ENCODE data around the gene STK39. TPM values are rescaled to one million over a fixed set of nuclear protein-coding genes. Genes with fewer than 3 reads are reported as not detected.

STK39 gene
- total RNA-seq, 2 experiments from 2014 or later: 26.5 to 27.7 TPM

GRCh38 chr2:167990062-167990461 lies 257.3 kb downstream of the STK39 start:
- CTCF ChIA-PET: interaction anchor here (1.4 kb wide), 1 partner anchor 28 kb away, joined by 3 read pairs; no protein-coding TSS in a partner anchor
- POLR2A ChIA-PET: no interaction called here

GRCh38 chr2:167988296-167988695 lies 259.1 kb downstream of the STK39 start:
- ChIA-PET CTCF (no interaction called here), POLR2A (no interaction called here)

DNA sequence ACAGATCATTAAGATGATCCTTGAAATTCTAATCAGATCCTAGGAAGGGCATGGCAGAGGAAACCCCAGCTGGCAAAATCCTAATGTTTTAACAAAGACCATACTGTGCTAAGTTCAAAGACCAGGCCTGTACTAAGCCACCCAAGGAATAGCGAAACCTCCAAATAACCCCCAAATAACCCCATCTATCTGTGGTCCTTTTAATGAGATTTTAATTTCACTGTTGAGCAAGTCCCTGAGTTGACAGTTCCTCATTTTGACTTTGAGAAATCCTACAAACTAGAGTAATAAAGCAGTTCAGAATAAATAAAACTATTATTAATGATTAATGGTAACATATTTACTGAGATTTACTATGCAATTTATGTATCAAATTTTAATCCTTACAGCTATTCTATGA lies 259.8 kb downstream of the STK39 start:
- POLR2A ChIA-PET: no interaction called here
- CTCF ChIA-PET: no interaction called here

GRCh38 chr2:167987026-167987425 lies 260.4 kb downstream of the STK39 start:
- CTCF ChIA-PET: no interaction called here
- POLR2A ChIA-PET: no interaction called here

DNA sequence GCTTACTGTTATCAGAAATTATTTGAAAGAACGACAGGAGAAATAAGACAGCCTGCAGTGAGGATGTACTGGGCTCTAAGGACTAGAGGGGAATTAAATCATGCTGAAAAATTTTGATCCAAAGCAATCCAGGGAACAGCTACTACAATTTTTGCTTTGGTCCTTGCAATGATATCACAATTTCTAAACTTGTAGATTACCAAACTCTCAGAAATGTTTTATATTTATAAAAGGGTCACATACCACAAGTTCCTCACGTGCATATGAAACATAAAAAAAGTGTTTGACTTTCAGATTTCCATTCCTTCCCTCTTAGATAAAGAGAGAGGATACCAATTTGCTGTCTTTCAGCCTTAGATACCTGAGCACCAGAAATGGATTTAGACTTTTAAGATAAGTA lies 261.2 kb downstream of the STK39 start:
- ChIA-PET POLR2A (no interaction called here), CTCF (no interaction called here)

- ChIA-PET CTCF (no interaction called here), POLR2A (no interaction called here)
These were observed 265.4 kb downstream of the STK39 start for GRCh38 chr2:167981945-167982344.

DNA sequence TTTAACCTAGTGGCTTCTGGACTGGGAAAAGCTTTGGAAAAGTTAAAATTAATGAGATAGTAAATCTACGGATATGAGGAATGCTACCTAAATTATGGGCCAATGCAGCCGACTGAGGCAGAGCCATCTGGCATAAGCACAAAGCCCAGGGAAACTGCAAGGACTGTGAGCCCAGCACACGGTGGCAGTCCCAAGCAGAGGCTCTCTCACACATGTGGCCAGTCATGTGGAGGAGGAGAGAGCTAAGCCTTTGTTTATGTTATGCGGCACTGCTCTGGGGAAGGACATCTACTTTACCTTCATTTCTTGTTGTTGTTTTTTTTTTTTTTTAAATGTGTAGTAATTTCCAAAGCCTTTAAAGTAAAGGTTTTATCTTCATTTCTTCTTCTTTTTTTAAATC lies 267.0 kb downstream of the STK39 start:
- ChIA-PET CTCF (no interaction called here), POLR2A (no interaction called here)

DNA sequence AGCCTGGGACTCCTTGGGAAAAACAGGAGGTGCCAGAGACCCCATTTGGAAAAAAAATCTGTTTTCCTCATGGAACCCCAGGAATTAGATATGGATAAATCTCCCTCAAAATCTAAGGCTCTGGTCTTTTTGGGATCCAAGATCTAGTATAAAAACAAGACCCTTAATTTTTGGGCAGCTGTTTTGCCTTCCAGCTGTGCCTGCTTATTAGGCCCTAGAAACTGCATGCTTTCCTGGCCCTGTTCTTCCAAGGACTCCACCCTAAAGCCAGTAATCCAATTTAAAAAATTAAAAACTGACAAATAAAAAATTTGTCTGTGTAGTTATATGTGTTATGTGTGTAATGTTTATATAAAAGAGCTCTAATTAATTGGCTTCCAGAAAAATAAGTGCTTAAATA lies 274.6 kb downstream of the STK39 start:
- POLR2A ChIA-PET: no interaction called here
- CTCF ChIA-PET: no interaction called here

DNA sequence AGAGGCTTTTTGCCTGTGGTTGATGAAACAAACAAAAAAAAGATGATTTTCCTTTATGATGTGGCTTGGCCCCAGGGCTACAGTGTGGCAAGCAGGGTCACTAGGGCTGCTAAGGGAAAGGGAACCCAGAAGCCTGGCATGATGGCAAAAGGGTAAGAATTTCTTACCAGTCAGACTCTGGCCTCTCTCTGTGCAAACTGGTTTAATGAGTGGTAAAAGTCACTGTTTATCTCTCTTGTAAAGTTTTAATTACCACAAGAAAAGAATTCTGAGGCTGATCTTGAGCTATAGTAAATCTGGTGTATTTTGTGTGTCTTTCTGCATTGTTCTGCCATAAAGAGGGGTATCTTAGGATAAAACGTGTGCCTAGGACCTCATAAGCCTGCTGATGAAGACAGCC lies 275.4 kb downstream of the STK39 start:
- POLR2A ChIA-PET: no interaction called here
- CTCF ChIA-PET: no interaction called here

- POLR2A ChIA-PET: no interaction called here
- CTCF ChIA-PET: interaction anchor here (0.6 kb wide), 1 partner anchor 813 kb away, joined by 3 read pairs; no protein-coding TSS in a partner anchor
These were observed 280.2 kb downstream of the STK39 start for GRCh38 chr2:167966937-167967913.

DNA sequence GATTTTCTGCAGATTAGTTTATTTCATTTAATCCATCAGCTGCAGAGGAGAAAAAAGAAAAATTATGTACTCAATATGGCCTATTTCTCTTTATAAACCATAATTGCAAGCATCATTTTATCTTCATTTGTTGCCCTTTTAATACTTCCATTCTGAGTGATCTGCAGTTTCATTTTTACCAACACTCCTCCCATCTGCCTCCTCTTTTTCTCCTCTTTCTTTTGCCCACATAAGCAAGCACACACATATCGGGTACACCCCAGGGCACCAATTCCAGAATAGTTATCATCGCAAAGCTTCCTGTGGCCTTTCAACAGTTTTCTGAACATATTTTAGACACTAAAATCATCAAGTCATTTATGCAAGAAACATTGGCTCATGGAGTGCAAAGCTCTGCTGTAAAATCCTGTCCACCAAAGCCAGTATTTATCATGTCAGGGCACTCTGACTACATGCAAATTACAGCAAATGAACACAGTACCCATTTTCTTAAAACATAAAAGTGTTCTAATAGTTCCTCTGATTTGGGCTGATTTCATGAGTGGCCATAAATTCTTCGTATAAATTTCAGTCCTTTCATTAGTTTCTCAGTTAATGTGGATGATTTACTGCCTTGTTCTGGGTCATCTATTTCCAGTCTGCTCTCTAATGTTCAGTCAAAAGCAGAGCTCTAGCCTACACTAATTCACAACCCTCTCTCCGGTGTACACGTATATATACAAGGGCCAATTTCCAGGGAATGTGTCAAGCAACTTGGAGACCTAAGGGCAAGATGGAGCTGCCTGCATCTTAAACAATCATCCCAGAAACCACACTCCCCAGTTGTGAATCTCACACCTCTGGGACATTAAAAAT lies 281.3 kb downstream of the STK39 start:
- ChIA-PET CTCF (no interaction called here), POLR2A (no interaction called here)

DNA sequence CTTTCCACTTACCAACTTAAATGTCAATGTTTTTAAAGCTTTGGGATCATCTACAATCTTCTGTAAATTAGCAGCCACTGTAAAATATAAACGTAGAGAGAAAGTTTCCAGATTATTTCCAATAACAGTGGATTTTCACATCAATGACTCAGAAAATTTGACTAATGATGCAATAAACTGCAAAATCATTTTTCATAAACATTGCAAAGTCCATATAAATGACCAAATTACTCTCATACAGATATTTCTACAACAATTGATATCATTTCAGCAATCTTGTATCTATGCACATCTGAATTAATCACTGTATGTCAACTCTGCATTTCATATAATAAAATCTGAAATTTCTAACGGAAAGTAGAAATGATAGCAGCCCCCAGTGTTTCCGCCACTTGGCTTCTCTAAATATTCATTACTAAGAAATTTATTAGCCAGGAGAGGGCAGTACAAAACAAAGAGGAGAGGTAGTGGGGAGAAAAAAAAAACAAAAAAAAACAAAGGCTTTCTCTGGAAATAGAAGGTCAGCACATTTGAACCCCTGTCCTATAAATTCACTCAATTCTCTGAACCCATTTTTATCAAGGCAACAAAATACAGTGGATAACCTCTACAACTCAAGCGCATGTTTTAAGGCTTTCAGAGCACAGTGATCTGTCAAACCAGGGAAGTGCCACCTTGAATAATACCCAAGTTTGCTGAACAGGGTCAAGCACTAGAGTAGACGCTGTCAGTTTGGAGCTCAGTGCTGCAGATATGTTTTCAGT lies 282.6 kb downstream of the STK39 start:
- CTCF ChIA-PET: interaction anchor here (0.5 kb wide), 1 partner anchor 41 kb away, joined by 4 read pairs; no protein-coding TSS in a partner anchor
- POLR2A ChIA-PET: no interaction called here

DNA sequence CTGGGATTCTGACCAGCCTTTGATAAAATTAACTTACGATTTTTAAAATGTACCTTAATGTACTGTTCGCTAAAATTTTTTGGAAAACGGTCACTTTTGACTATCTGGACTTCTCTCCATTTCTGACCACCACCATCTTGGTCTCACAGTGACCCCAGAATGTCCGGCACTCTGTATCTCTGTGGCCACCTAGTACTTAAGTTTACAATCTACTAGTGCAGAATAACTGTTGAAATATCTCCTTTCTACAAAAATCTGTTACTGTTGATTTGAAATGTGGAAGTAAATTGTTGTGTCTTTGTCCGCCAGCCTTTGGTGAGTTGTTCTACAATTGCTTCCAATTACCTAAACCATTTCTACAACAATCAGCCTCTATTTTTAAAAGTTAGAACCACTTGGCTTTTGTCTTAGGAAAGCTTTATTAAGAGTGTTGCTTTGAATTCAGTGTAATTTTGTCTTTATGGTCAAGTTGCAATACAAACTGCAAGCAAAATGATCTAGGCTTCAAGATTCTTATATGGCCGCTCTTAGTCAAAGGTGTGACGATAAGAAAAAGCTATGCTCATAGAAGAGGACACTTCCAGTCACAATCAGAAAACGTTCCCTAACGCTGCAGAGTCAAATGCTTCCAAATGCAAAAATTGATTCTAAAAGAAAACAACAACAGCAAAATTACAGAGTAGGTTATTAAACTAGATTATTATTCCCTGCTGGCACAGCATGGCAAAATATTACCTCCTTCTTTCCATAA lies 283.3 kb downstream of the STK39 start:
- POLR2A ChIA-PET: no interaction called here
- CTCF ChIA-PET: no interaction called here

- CTCF ChIA-PET: interaction anchor here (1.1 kb wide), 1 partner anchor 155 kb away, joined by 3 read pairs; no protein-coding TSS in a partner anchor
- POLR2A ChIA-PET: no interaction called here
These were observed 284.8 kb downstream of the STK39 start for GRCh38 chr2:167962436-167963226.

DNA sequence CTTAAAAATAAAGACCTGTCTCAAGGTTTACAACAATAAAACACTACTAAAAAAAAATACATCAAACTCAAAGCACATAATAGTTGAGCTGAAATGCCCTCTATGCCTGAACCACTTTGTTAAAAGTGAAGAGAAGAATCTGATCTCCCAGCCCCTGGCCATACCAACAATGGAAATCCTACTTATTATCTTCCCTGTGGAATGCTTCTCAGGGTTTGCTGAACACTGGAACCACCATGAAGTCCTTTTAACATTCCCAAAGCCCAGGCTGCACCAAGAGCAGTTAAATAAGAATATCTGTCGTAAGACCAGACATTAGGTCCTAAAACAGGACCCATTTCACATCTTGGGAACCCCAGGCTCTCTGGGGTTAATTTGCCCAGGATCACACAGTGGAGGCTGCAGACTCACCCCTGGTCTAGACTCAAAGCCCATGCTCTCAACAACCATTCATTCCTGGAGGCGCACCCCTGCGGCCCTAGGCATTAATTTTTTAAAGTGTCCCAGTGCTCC lies 285.8 kb downstream of the STK39 start:
- CTCF ChIA-PET: no interaction called here
- POLR2A ChIA-PET: no interaction called here

DNA sequence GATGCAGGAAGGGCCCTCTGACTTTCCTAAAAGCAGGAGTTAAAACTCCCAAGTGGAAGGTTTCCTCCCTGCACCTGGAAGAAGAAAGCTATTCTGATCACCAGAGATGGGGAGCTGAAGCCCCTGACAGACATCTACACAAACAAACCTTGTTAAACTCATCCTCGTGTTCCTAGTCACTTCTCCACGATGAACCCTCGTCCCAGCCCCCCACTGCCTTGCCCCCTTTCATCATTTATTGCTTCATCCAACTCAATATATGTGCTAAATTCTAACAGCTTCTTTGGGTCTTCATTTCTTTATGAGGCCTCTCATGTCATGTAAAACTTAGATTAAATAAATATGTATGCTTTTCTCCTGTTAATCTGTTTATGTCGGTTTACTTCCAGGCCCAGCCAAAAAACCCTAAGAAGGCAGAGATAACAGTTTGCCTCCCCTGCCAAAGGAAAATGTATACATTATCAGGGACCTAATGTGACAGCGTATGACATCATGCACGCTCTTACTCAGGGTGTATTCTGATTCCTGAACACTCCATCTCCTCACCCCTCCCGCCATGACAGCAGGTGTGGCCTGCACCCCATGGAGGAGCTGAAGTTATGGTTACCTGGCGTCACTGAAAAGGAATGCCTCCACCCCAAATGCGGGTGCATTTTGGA lies 287.2 kb downstream of the STK39 start:
- CTCF ChIA-PET: no interaction called here
- POLR2A ChIA-PET: no interaction called here

- ChIA-PET POLR2A (no interaction called here), CTCF (no interaction called here)
These were observed 289.7 kb downstream of the STK39 start for GRCh38 chr2:167957662-167958061.
